Natural killer cell (primary cell): ENCODE measurements around the gene MGMT. TPM values are rescaled to one million over a fixed set of nuclear protein-coding genes. Genes with fewer than 3 reads are reported as not detected.

Experiments
- ATAC-seq, 3 donors: fragments of 150-1000 bp in 2 of 3; fragments of 200-7000 bp in 1 of 3; cut with Tn5 transposase; 1 replicate in 1 of 3; 2 replicates in 2 of 3; pipeline ENCODE4 v1.10.0; 2021; ENCODE audit warnings: mild to moderate bottlenecking in 2 of 3, moderate library complexity in 2 of 3
- DNase-seq, 2 donors: peaks; one replicate each; pipeline versions ENCODE4 v3.0.0 to v3.0.0-alpha.2; 2013 to 2021; ENCODE audit warnings: mixed read lengths in 1 of 2
- H3K27ac ChIP-seq: one replicate; pipeline ENCODE4 v1.5.1; 2013; ENCODE audit warnings: mild to moderate bottlenecking, low read length
- H3K27me3 ChIP-seq: one replicate; pipeline ENCODE4 v1.6.1; 2013; ENCODE audit warnings: low read length; ENCODE audit not compliant: control insufficient read depth, insufficient read depth
- H3K36me3 ChIP-seq: one replicate; pipeline ENCODE4 v1.6.1; 2013; ENCODE audit warnings: low read length; ENCODE audit not compliant: control insufficient read depth, insufficient read depth
- H3K4me1 ChIP-seq: one replicate; pipeline ENCODE4 v1.6.1; 2013; ENCODE audit warnings: low read length; ENCODE audit not compliant: control insufficient read depth, insufficient read depth
- H3K4me3 ChIP-seq: one replicate; pipeline ENCODE4 v1.5.1; 2013; ENCODE audit warnings: low read length
- H3K9me3 ChIP-seq: one replicate; pipeline ENCODE4 v1.6.1; 2013; ENCODE audit warnings: low read length; ENCODE audit not compliant: control insufficient read depth, insufficient read depth
- H3K27ac Mint-ChIP-seq, 2 donors: one replicate each; pipeline ENCODE4 v1.8.0; 2022; ENCODE audit warnings: mild to moderate bottlenecking in 2 of 2, mixed read lengths in 2 of 2, moderate library complexity in 1 of 2
- H3K27me3 Mint-ChIP-seq, 2 donors: one replicate each; pipeline ENCODE4 v1.8.0; 2022; ENCODE audit warnings: low read depth in 2 of 2, mixed read lengths in 2 of 2
- H3K36me3 Mint-ChIP-seq: one replicate; pipeline ENCODE4 v1.8.0; 2022; ENCODE audit warnings: mixed read lengths
- H3K4me1 Mint-ChIP-seq, 2 donors: one replicate each; pipeline ENCODE4 v1.8.0; 2022; ENCODE audit warnings: mixed read lengths in 2 of 2
- H3K4me3 Mint-ChIP-seq: one replicate; pipeline ENCODE4 v1.8.0; 2022; ENCODE audit warnings: mild to moderate bottlenecking, moderate library complexity, mixed read lengths
- H3K9me3 Mint-ChIP-seq, 2 donors: one replicate each; pipeline ENCODE4 v1.8.0; 2022; ENCODE audit warnings: mixed read lengths in 2 of 2
- WGBS: methylation state at CpG from one replicate; pipeline ENCODE4 v1.1.7; 2013; ENCODE audit warnings: missing lambda C conversion rate; ENCODE audit not compliant: insufficient coverage; 5-methylcytosine and 5-hydroxymethylcytosine counted together
- intact Hi-C: fragments of 100-400 bp; cut with micrococcal nuclease; formaldehyde crosslinking; loops from one replicate; pipeline ENCODE4 v1.14.2; 2022
- total RNA-seq, 4 donors: library from RNA; stranded (reverse); fragments of 120-200 nt in 1 of 4; gene quantifications; one replicate each; pipeline versions ENCODE4 v1.2.3 to v1.2.4, GENCODE V29; 2013 to 2022
- TF ChIP-seq, protein P1 (sequence below): fragments of 200-600 bp; IDR thresholded peaks from one replicate; pipeline ENCODE4 v1.8.0; 2022; ENCODE audit warnings: antibody characterized with exemption

MGMT gene
- total RNA-seq, 3 donors from 2014 or later (not counting 1 experiment from before 2014, with no cell fraction given) = 16.5 to 19.7 (median 18.8) TPM

DNA sequence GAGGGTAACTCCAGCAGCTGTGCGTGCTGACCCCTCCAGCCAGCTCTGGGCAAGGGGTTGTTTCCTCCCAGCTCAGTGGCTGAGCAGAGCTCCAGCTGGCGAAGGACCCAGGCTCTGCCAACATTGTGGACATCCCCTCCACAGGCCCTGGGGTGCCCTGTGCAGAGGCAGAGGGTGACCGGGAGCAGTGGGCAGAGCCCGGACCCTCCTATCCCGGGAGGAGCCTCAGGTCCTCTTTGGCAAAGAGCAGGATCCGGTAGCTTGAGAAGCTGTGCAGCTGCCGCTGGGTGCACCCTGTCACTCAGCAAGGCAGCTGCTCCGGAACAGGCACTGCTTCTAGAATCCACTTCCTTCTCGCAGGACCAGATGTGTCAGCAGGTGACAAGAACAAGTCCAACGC, 321.2 kb downstream of the MGMT start:
- Mint-ChIP-seq H3K4me1 (peaks cover 7 to 9% of the 10 kb centered on the region in 2 donors), H3K9me3 (no peaks in the 10 kb centered on the region), H3K4me3 (no peak overlapping the region), H3K36me3 (no peaks in the 10 kb centered on the region), H3K27me3 (no peaks in the 10 kb centered on the region), H3K27ac (no peak overlapping the region)
- H3K36me3 ChIP-seq = no peaks in the 10 kb centered on the region
- H3K27me3 ChIP-seq = no peaks in the 10 kb centered on the region
- H3K9me3 ChIP-seq = peaks cover 9% of the 10 kb centered on the region
- no peak overlapping the region for H3K27ac ChIP-seq
- intact Hi-C loops = no loop called here
- H3K4me1 ChIP-seq = no peaks in the 10 kb centered on the region
- DNase-seq = no peak
- ATAC-seq = no peak
- no peak overlapping the region for H3K4me3 ChIP-seq
- TF ChIP-seq, protein P1, sequence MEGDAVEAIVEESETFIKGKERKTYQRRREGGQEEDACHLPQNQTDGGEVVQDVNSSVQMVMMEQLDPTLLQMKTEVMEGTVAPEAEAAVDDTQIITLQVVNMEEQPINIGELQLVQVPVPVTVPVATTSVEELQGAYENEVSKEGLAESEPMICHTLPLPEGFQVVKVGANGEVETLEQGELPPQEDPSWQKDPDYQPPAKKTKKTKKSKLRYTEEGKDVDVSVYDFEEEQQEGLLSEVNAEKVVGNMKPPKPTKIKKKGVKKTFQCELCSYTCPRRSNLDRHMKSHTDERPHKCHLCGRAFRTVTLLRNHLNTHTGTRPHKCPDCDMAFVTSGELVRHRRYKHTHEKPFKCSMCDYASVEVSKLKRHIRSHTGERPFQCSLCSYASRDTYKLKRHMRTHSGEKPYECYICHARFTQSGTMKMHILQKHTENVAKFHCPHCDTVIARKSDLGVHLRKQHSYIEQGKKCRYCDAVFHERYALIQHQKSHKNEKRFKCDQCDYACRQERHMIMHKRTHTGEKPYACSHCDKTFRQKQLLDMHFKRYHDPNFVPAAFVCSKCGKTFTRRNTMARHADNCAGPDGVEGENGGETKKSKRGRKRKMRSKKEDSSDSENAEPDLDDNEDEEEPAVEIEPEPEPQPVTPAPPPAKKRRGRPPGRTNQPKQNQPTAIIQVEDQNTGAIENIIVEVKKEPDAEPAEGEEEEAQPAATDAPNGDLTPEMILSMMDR = no peak
- 83% methylated on average over 10 of the region's 10 CpGs for WGBS

DNA sequence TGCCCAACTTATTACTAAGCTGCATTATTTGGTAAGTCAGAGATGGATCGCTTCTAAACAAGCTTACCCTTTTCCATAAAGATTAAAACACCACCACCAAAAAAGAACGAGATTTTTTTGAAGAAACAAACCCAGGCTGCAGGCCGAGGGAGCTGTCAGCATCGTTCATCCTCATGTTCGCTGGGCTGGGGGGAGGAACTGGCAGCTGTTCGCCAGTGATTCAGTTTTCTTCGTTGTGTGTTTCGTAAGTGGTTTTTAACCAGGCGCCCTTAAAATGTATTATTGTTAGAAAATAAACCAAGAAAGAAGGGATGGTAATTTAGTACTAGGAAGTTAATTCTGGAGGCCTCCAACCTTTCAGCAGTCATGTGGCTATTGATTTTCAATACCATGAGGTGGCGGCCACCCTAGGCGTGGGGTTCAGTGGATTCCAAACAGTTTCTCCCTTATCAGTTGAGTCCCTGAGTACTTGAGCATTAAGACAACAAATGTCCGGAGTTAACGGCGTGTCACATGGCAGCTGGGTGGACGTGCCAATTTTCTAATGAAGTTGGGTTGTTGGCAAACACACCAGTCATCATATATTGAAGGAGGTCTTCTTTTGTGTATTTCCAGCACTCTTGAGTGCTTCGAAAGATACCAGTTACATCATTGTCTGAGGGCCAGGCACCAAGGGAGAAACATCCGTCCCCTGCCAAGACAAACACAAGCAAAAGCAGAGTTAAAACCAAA, 323.8 kb downstream of the MGMT start:
- Histone ChIP-seq H3K4me3 (no peak overlapping the region), H3K27me3 (no peaks in the 10 kb centered on the region), H3K4me1 (no peaks in the 10 kb centered on the region), H3K36me3 (no peaks in the 10 kb centered on the region), H3K27ac (no peak overlapping the region), H3K9me3 (peaks cover 14% of the 10 kb centered on the region)
- no peaks in the 10 kb centered on the region for H3K36me3 Mint-ChIP-seq
- no peaks in the 10 kb centered on the region for H3K27me3 Mint-ChIP-seq
- no peak overlapping the region for H3K4me3 Mint-ChIP-seq
- H3K9me3 Mint-ChIP-seq = peaks cover 0 to 2% of the 10 kb centered on the region in 2 donors
- TF ChIP-seq, protein P1 = no peak
- WGBS = 97% methylated on average over 17 of the region's 17 CpGs
- ATAC-seq (no peak), DNase-seq (no peak)
- no peak overlapping the region for H3K27ac Mint-ChIP-seq
- peaks cover 3 to 8% of the 10 kb centered on the region in 2 donors for H3K4me1 Mint-ChIP-seq
- intact Hi-C loops = no loop called here

DNA sequence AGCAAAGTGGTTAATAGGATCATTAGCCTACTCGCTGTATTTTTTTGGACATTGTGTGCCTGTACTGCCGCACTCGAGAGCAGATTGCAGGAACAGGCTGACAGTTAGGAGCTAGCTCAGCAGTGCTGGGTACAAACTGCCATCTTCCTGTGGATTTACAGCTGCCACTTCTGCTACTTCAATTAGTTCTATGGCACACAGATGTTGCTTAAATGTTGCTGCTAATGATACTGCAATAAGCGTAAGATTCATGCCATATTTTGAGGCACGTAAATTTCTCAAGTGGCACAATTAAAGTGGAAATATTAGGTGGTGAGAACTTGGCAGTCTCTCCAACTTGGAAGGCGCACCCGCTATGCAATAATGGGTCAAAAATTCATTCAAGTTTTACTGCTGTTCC, 325.1 kb downstream of the MGMT start:
- WGBS = 97% methylated on average over 7 of the region's 7 CpGs
- H3K27me3 Mint-ChIP-seq = peaks cover 0 to 3% of the 10 kb centered on the region in 2 donors
- no peak overlapping the region for H3K27ac Mint-ChIP-seq
- DNase-seq = no peak
- TF ChIP-seq, protein P1 = no peak
- H3K9me3 ChIP-seq = peaks cover 14% of the 10 kb centered on the region
- no peaks in the 10 kb centered on the region for H3K36me3 Mint-ChIP-seq
- H3K27ac ChIP-seq = no peak overlapping the region
- no peaks in the 10 kb centered on the region for H3K27me3 ChIP-seq
- H3K4me1 ChIP-seq = no peaks in the 10 kb centered on the region
- no peak overlapping the region for H3K4me3 Mint-ChIP-seq
- H3K4me3 ChIP-seq = no peak overlapping the region
- H3K36me3 ChIP-seq = no peaks in the 10 kb centered on the region
- peaks cover 5 to 13% of the 10 kb centered on the region in 2 donors for H3K4me1 Mint-ChIP-seq
- peaks cover 0 to 3% of the 10 kb centered on the region in 2 donors for H3K9me3 Mint-ChIP-seq
- no peak for ATAC-seq
- intact Hi-C loops = no loop called here

DNA sequence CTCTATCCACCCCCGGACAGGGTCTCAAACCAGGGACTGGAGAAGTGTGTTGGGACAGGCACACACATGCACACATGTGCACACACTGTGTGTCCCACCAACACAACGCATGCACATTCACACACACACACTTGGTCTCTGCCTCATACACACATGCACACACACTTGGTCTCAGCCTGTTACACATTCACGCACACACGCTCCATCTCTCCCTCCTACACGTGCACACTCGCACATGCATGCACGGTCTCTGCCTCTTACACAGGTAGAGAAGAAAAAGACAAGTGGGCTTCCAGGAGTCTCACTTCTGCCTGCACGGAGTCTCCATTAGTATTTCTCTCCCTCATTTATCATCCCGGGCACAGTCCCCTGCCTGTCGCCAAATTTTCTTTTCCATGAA, 325.8 kb downstream of the MGMT start:
- H3K4me1 Mint-ChIP-seq = peaks cover 5 to 13% of the 10 kb centered on the region in 2 donors
- intact Hi-C loops = no loop called here
- peaks cover 0 to 3% of the 10 kb centered on the region in 2 donors for H3K9me3 Mint-ChIP-seq
- Histone ChIP-seq H3K4me1 (no peaks in the 10 kb centered on the region), H3K27ac (no peak overlapping the region), H3K36me3 (no peaks in the 10 kb centered on the region), H3K4me3 (no peak overlapping the region), H3K9me3 (peaks cover 14% of the 10 kb centered on the region), H3K27me3 (no peaks in the 10 kb centered on the region)
- WGBS = 98% methylated on average over 10 of the region's 10 CpGs
- DNase-seq (no peak), ATAC-seq (no peak)
- TF ChIP-seq, protein P1 = no peak
- peaks cover 0 to 9% of the 10 kb centered on the region in 2 donors for H3K27me3 Mint-ChIP-seq
- no peak overlapping the region for H3K4me3 Mint-ChIP-seq
- H3K36me3 Mint-ChIP-seq = no peaks in the 10 kb centered on the region
- no peak overlapping the region for H3K27ac Mint-ChIP-seq
